GM23338 (cell line): Measurements from ENCODE around the gene MLANA. TPM values are rescaled to one million over a fixed set of nuclear protein-coding genes. Genes with fewer than 3 reads are reported as not detected.

Source experiments
- ATAC-seq: fragments of 200-7000 bp; cut with Tn5 transposase; 3 replicates; pipeline ENCODE4 v1.9.1; 2020
- DNase-seq: peaks from one replicate; pipeline ENCODE4 v3.0.0-alpha.2; 2015; ENCODE audit warnings: low spot score
- H2AFZ ChIP-seq: fragments of 200-600 bp; sonication (generic); 2 replicates; pipeline ENCODE4 v1.8.0; 2016; ENCODE audit warnings: antibody characterized with exemption, mild to moderate bottlenecking, moderate library complexity
- H3F3A ChIP-seq: fragments of 200-600 bp; sonication (generic); replicated peaks from 2 replicates; pipeline ENCODE4 v1.8.0; 2017; ENCODE audit warnings: antibody characterized with exemption, mixed run types, low read depth
- H3K27ac ChIP-seq: fragments of 200-600 bp; sonication (generic); 2 replicates; pipeline ENCODE4 v1.6.1; 2016; ENCODE audit warnings: low read depth
- H3K27me3 ChIP-seq: fragments of 200-600 bp; sonication (generic); 2 replicates; pipeline ENCODE4 v1.8.0; 2016; ENCODE audit warnings: mild to moderate bottlenecking, mixed run types, moderate library complexity; ENCODE audit not compliant: insufficient read depth
- H3K36me3 ChIP-seq: fragments of 200-600 bp; sonication (generic); 2 replicates; pipeline ENCODE4 v1.8.0; 2016; ENCODE audit warnings: mild to moderate bottlenecking; ENCODE audit not compliant: insufficient read depth
- H3K4me1 ChIP-seq: fragments of 200-600 bp; sonication (generic); 2 replicates; pipeline ENCODE4 v1.8.0; 2016; ENCODE audit warnings: mild to moderate bottlenecking, moderate library complexity; ENCODE audit not compliant: insufficient read depth
- H3K4me2 ChIP-seq: fragments of 200-600 bp; sonication (generic); 2 replicates; pipeline ENCODE4 v1.7.1; 2017; ENCODE audit warnings: mixed run types
- H3K4me3 ChIP-seq: fragments of 200-600 bp; sonication (generic); 2 replicates; pipeline ENCODE4 v1.6.1; 2016; ENCODE audit warnings: mixed run types
- H3K79me2 ChIP-seq: fragments of 200-600 bp; sonication (generic); replicated peaks from 2 replicates; pipeline ENCODE4 v1.8.0; 2017; ENCODE audit warnings: mild to moderate bottlenecking; ENCODE audit not compliant: insufficient read depth
- H3K9me2 ChIP-seq: fragments of 200-600 bp; sonication (generic); 2 replicates; pipeline ENCODE4 v1.8.0; 2017; ENCODE audit not compliant: insufficient read depth
- H4K20me1 ChIP-seq: fragments of 200-600 bp; sonication (generic); replicated peaks from 2 replicates; pipeline ENCODE4 v1.8.0; 2017; ENCODE audit warnings: mild to moderate bottlenecking; ENCODE audit not compliant: insufficient read depth
- H3K27ac Mint-ChIP-seq: 2 replicates; pipeline ENCODE4 v1.8.0; 2020; ENCODE audit warnings: inconsistent platforms, mild to moderate bottlenecking, moderate library complexity, mixed read lengths
- H3K27me3 Mint-ChIP-seq: 3 replicates; pipeline ENCODE4 v1.8.0; 2022; ENCODE audit warnings: low read depth, mild to moderate bottlenecking, moderate library complexity, mixed read lengths, inconsistent platforms; ENCODE audit not compliant: insufficient read depth, poor library complexity
- H3K36me3 Mint-ChIP-seq: 3 replicates; pipeline ENCODE4 v1.8.0; 2021; ENCODE audit warnings: low read depth, mild to moderate bottlenecking, inconsistent platforms, moderate library complexity, mixed read lengths
- H3K4me1 Mint-ChIP-seq: 3 replicates; pipeline ENCODE4 v1.8.0; 2020; ENCODE audit warnings: mild to moderate bottlenecking, inconsistent platforms, mixed read lengths
- H3K4me3 Mint-ChIP-seq: 3 replicates; pipeline ENCODE4 v1.8.0; 2021; ENCODE audit warnings: moderate library complexity, mild to moderate bottlenecking, inconsistent platforms, mixed read lengths
- H3K9me3 Mint-ChIP-seq: 3 replicates; pipeline ENCODE4 v1.8.0; 2020; ENCODE audit warnings: moderate library complexity, mild to moderate bottlenecking, inconsistent platforms, mixed read lengths
- CREB1 ChIP-seq: fragments of 250-450 bp; sonication (Bioruptor Pico); IDR thresholded peaks from 2 replicates; pipeline ENCODE4 v1.5.0; 2020; ENCODE audit warnings: low read depth, mild to moderate bottlenecking, moderate library complexity
- EZH2 ChIP-seq: fragments of 200-600 bp; sonication (generic); IDR thresholded peaks from one replicate; pipeline ENCODE4 v1.8.0; 2017; ENCODE audit warnings: antibody characterized with exemption, mild to moderate bottlenecking, low read depth; ENCODE audit not compliant: unreplicated experiment
- EZH2phosphoT487 ChIP-seq: fragments of 200-600 bp; sonication (generic); IDR thresholded peaks from one replicate; pipeline ENCODE4 v1.8.1; 2018; ENCODE audit warnings: antibody characterized with exemption; ENCODE audit not compliant: unreplicated experiment
- JUNB ChIP-seq: IDR thresholded peaks from one replicate; pipeline ENCODE4 v1.6.1; 2016; ENCODE audit warnings: antibody characterized with exemption; ENCODE audit not compliant: unreplicated experiment
- NANOG ChIP-seq: IDR thresholded peaks from 2 replicates; pipeline ENCODE4 v1.6.1; 2016; ENCODE audit warnings: antibody characterized with exemption, borderline replicate concordance
- POLR2AphosphoS5 ChIP-seq: IDR thresholded peaks from 2 replicates; pipeline ENCODE4 v1.6.1; 2016; ENCODE audit warnings: antibody characterized with exemption, low read depth
- REST ChIP-seq: IDR thresholded peaks from one replicate; pipeline ENCODE4 v1.6.1; 2018; ENCODE audit warnings: antibody characterized with exemption; ENCODE audit not compliant: unreplicated experiment
- STAT1 ChIP-seq: IDR thresholded peaks from one replicate; pipeline ENCODE4 v1.6.1; 2016; ENCODE audit warnings: antibody characterized with exemption; ENCODE audit not compliant: unreplicated experiment
- ZNF114 ChIP-seq: fragments of 250-450 bp; sonication (Bioruptor Pico); IDR thresholded peaks from 2 replicates; pipeline ENCODE4 v1.5.0; 2020; ENCODE audit warnings: mild to moderate bottlenecking, moderate library complexity
- ZNF331 ChIP-seq: fragments of 250-450 bp; sonication (Bioruptor Pico); IDR thresholded peaks from 2 replicates; pipeline ENCODE4 v1.5.0; 2020; ENCODE audit warnings: low read depth, mild to moderate bottlenecking, moderate library complexity
- ZNF462 ChIP-seq: fragments of 250-450 bp; sonication (Bioruptor Pico); IDR thresholded peaks from 2 replicates; pipeline ENCODE4 v1.5.0; 2020; ENCODE audit warnings: mild to moderate bottlenecking, moderate library complexity
- polyA plus RNA-seq: library from polyadenylated mRNA; unstranded; fragments of >200 nt; fragmentation: Nextera tagmentation; extraction: Ambion mirVana; gene quantifications from 2 replicates; pipeline ENCODE4 v1.2.1, GENCODE V29; 2016
- total RNA-seq: library from RNA; depleted of rRNA; stranded (reverse); fragments of >200 nt; shearing (Covaris generic); gene quantifications from 2 replicates; pipeline ENCODE4 v1.2.3, GENCODE V29; 2014
- TF ChIP-seq, protein P1 (sequence below): IDR thresholded peaks from 2 replicates; pipeline ENCODE4 v1.6.1; 2016; ENCODE audit warnings: antibody characterized with exemption

Gene MLANA
- total and polyA plus RNA-seq, 2 experiments from 2014 or later = not detected

DNA sequence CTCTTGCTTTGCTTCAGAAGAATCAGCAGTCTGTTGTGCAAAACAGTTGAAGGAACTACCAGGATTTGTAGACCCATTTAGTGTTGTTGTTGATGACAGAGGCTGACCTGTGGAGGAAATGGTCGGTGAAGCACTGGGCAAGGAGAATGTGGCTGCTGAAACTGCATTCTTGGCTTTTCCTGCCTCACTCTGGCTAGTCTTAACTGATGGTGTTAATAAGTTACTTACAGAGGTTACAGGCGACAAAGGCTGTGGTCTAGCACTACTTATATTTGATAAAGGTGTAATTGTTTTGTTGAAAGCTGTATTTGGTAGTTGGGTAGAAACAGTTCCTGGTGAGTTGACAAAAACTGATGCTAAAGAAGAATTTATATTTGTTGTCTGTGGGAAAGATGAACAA is 31.5 kb downstream of the MLANA start (continued):
- TF ChIP-seq ZNF462 (CRISPR knock-in tag) = no peak
- TF ChIP-seq CREB1 (CRISPR knock-in tag) = no peak
- TF ChIP-seq REST = no peak
- TF ChIP-seq NANOG = no peak

DNA sequence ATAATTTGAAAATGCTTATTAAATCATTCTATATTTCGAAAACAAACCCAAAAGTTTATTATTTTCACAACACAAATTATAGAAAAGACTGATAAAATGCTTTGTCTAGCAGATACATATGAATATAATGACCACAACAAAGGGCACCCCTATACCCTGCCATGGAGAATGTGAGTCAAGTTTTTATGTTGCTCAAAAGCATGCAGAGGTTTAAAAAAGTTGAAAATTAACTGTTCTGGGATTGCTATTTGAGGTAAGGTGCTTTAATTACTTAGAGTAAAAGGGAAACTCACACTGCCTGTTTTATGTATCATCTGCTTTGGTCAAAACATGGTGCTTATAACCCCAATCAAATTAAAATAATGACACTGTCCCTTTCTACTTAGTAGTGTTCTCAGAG is 41.0 kb downstream of the MLANA start:
- H3F3A ChIP-seq = no peaks in the 10 kb centered on the region
- H2AFZ ChIP-seq = no peak overlapping the region
- no peak overlapping the region for H3K27ac ChIP-seq
- no peak overlapping the region for H3K4me2 ChIP-seq
- no peaks in the 10 kb centered on the region for H3K79me2 ChIP-seq
- H3K4me3 Mint-ChIP-seq = no peak overlapping the region
- H3K4me1 Mint-ChIP-seq = no peaks in the 10 kb centered on the region; the same call in 1 of the 3 replicates
- H3K9me3 Mint-ChIP-seq = no peaks in the 10 kb centered on the region
- no peaks in the 10 kb centered on the region for H3K36me3 Mint-ChIP-seq
- H3K9me2 ChIP-seq = no peaks in the 10 kb centered on the region
- H3K4me1 ChIP-seq = no peaks in the 10 kb centered on the region
- no peak overlapping the region for H3K4me3 ChIP-seq
- DNase-seq (no peak), ATAC-seq (no peak)
- H3K27ac Mint-ChIP-seq = no peak overlapping the region
- H3K27me3 ChIP-seq = no peaks in the 10 kb centered on the region
- no peaks in the 10 kb centered on the region for H3K36me3 ChIP-seq
- H4K20me1 ChIP-seq = no peaks in the 10 kb centered on the region
- peaks cover 1% of the 10 kb centered on the region for H3K27me3 Mint-ChIP-seq
- TF ChIP-seq REST (no peak), POLR2AphosphoS5 (no peak), JUNB (no peak), ZNF331 (CRISPR knock-in tag) (no peak), ZNF114 (CRISPR knock-in tag) (no peak), EZH2phosphoT487 (no peak), NANOG (no peak), EZH2 (no peak), STAT1 (no peak)
- TF ChIP-seq, protein P1, sequence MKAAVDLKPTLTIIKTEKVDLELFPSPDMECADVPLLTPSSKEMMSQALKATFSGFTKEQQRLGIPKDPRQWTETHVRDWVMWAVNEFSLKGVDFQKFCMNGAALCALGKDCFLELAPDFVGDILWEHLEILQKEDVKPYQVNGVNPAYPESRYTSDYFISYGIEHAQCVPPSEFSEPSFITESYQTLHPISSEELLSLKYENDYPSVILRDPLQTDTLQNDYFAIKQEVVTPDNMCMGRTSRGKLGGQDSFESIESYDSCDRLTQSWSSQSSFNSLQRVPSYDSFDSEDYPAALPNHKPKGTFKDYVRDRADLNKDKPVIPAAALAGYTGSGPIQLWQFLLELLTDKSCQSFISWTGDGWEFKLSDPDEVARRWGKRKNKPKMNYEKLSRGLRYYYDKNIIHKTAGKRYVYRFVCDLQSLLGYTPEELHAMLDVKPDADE = no peak
